GM19239 (cell line): Measurements from ENCODE around the gene SCGB1D4.

Source experiments
- DNase-seq: peaks from one replicate; pipeline ENCODE4 v3.0.0; 2011; ENCODE audit warnings: low spot score; ENCODE audit not compliant: insufficient read length
- FAIRE-seq: peaks from 2 replicates; lab custom pipeline; 2011; peaks lifted over from hg19 to GRCh38; lab: Jason Lieb, UNC

The SCGB1D4 gene

DNA sequence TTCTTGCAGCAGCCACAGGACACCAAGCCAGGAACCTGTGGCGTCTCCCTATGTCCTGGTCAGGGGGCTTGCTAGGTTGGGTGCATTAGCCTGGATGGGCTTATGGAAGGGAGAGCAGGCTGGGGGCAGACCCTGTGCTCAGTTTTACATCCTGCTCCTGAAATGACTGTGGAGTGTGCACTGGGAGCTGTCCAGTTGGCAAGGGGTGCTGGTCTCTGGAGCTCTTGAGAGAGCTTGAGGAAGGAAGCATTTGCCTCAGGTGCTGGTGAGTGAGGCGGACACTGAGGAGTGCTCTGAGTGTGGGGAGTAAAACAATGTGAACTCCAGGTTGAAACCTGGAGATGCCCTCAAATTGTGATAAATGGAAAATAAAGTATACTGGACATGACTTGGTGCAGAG lies 3.4 kb downstream of the SCGB1D4 start:
- no peak for DNase-seq
- FAIRE-seq: no peak

- DNase-seq: no peak
- FAIRE-seq: no peak
Measured at GRCh38 chr11:62280452-62280851, 18.4 kb downstream of the SCGB1D4 start.

DNA sequence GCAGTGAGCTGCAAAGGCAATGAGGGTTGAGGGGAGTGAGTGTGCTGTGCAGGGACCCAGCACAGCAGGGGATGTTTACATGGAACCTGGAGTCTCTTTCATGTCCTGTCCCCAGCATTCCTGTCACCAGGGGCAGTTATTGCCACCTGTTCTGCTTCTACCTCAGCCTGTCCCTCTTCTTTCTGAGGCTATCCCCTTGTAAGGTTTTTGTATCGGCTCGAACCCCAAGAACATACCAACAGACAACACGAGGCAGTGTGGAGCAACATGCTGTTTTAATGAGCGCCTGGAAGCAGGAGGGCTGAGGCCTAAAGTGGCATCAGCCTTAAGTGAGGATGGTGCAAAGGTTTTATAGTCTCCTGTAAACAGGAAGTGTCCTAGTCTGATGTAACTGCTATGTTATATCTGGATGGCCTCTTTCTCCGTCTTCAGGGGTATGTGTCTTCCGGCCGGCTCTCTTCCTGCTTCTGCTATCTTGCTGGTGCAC lies 25.0 kb downstream of the SCGB1D4 start:
- FAIRE-seq (no peak), DNase-seq (no peak)

DNA sequence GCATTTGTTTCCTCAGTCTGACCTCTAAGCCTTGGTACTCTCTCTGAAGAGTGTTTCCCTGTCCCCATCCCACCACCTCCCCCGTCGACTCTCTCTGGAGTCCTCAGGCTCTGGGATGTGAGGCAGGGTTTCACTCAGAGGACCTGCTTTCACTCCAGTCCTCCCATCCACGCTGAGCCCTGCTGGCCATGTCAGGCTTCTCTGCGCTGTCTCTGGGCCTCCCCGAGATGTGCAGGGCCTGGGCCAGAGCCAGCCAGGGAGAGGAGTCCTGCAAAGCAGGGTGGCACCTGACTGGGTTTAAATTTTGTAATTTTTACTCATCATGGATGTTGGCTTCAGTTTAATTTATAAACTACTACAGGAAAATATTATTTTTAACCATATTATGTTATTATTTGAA lies 25.6 kb downstream of the SCGB1D4 start:
- no peak for FAIRE-seq
- no peak for DNase-seq

DNA sequence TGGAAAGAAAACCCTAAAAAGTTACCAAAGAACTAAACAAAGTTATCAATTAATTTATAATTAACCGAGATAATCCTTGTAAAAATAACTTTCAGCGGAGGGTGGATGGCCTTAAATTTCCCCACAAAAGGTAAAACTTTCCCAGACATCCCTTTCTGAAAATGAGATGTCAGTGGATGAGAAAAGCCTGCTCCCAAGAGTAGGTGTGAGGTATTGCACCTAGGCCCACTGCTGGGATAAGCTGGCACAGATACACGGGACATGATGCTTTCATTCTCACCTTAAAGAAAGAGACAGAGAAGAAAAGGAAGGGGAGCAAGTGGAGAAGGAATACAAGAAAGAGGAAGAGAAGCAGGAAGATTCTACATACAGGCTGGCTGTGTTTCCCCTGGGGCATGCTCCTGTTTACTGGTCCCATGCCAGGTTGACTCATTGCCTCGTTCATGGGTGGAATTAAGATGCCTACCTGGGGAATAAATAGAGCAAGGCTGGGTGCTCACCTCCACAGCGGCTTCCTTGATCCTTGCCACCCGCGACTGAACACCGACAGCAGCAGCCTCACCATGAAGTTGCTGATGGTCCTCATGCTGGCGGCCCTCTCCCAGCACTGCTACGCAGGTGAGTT lies 29.1 kb downstream of the SCGB1D4 start, which contains the start of gene SCGB2A2:
TSS of gene SCGB2A2 (plus strand) at position 505 of the 625 bp plus-strand sequence. CDS start at position 564, 59 bp downstream.
- no peak for DNase-seq
- FAIRE-seq: no peak

- no peak for FAIRE-seq
- no peak for DNase-seq
Measured at GRCh38 chr11:62267576-62267975, 31.3 kb downstream of the SCGB1D4 start.

DNA sequence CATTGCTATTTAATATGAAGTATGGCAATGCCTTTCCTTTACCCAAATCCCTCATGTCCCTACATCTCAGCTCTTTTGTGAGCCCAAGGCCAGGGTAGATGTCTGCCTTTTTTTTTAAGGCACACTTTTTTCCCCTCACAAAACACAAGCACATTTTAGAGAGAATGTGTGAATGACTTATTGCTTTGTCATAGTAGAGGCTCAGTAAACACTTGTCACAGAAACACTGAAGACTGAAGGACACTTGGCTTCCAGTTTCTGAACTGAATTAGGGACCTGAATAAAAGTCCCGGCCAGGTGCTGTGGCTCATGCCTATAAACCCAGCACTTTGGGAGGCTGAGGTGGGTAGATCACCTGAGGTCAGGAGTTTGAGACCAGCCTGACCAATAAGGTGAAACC lies 31.8 kb downstream of the SCGB1D4 start:
- FAIRE-seq: no peak
- no peak for DNase-seq

DNA sequence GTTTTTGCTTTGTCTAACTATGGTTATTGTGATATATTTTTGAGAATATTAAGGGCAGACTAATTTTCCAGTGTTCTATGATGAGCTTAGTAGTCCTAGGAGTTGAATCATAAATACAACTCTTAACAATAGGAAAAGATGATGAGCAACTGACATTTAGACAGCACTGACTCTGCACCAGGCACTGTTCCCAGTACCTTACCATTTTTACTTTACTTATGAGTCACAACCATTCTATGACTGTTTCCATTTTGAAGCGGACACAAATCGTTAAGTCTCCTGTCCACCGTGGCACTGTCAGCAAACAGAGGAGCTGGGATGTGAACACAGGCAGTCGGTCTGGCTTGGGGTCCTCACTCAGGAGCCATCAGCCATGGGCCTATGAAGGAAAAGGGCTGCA lies 32.3 kb downstream of the SCGB1D4 start:
- DNase-seq: no peak
- FAIRE-seq: no peak

- no peak for DNase-seq
- no peak for FAIRE-seq
Measured at GRCh38 chr11:62264004-62264403, 34.9 kb downstream of the SCGB1D4 start.

DNA sequence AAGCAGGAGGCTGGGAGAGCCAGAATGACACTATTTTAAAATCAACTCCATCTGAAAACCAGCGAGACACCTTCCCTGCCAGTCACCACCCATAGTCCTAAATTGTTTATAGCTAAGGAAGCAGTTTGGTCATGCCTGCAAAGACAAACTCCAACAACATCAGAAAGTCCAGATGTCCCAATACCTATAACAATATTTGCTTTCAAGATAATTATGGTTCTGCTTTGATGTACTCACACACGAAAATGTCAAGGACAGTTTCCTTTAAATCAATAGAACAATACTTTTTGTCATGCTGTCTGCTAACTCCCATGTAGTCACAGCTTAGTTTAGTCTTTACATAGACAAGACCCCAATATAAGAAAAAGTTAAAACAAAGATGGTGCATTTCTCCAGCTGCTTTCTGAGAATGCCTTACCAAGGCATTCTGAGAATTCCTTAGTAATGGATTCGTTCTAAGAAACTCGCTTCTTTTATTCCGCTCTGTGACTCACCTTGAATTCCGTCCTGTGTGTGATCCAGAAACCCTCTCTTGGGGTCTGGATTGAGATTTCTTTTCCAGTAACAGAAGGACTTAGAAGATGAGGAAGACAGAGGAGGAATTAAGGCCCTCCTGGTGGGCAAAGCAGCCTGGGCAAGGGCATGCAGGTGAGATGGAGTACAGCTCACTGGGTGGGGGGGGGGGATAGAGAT lies 38.5 kb downstream of the SCGB1D4 start:
- no peak for DNase-seq
- FAIRE-seq: no peak

DNA sequence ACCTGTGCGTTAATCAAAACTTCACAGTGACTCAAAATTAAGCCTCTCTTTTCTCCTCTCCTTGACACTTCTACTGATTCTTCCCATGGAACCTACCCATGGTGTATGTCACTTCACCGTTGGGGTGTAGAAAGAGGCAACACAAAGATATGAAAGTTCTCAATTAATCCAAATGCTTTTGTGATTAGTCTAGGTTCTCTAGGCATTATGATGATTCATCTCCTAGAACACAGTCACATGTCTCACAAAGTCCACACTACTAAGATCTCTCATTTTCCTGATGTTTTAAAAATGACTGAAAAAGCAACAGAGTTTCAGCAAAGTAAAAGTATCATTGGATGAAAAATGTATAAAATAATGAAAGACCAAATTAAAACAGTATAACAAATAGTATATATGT lies 42.6 kb downstream of the SCGB1D4 start:
- no peak for FAIRE-seq
- no peak for DNase-seq

- no peak for FAIRE-seq
Measured at GRCh38 chr11:62253999-62254542, 44.8 kb downstream of the SCGB1D4 start.

DNA sequence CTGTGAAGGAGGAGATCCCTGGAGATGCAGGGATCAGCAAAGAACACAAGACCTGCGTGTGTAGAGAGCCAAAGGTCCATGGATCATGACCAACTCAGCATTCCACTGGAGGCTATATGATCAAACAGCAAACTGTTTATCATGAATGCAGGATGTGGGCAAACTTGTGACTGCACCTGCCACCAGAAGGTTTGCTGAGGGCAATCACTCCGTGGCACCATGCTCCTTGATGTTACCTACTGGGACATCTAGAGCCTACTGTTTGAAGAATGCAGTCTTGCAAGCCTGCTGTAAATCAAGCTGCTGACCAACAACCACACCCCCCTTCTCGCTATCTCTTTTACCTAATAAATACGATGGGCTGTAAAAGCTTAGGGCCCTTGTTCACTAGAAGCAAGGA lies 47.2 kb downstream of the SCGB1D4 start:
- FAIRE-seq: no peak
- no peak for DNase-seq

More at GRCh38 chr11:62253999-62254542, 44.8 kb downstream of the SCGB1D4 start:
- DNase-seq: no peak
